GM12875 (cell line): ENCODE results near the gene TNNT3.

Experiments used
- H3K4me3 ChIP-seq: one replicate; pipeline ENCODE4 v1.5.1; 2011; ENCODE audit warnings: low read depth, low read length, control low read depth
- TF ChIP-seq, protein P1 (sequence below): IDR thresholded peaks from 2 replicates; pipeline ENCODE4 v1.5.1; 2011; ENCODE audit warnings: low read depth, mild to moderate bottlenecking, control low read depth, inconsistent platforms, low read length, moderate library complexity, borderline replicate concordance; ENCODE audit not compliant: insufficient read depth

The TNNT3 gene

DNA sequence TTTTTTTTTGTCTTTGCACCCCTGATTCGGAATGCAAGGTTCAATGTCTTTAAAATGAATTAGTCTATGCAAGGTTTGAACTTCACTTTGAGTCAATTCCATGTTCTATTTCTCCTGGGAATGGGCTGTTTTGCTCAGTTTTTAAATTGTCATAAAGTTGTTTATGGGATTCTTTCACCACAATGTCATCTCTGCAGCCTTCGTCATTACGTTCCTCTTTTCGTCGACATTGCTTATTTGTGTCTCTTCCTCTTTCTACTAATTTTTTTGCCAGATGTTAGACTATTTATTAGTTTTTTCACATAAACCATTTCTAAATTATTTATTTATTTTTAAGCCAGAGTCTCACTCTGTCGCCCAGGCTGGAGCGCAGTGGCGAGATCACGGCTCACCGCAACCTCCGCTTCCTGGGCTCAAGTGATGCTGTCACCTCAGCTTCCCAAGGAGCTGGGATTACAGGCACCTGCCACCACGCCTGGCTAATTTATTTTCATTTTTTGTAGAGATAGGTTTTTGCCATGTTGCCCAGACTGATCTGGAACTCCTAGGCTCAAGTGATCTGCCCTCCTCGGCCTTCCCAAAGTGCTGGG, 7.1 kb upstream of the TNNT3 start:
- TF ChIP-seq, protein P1, sequence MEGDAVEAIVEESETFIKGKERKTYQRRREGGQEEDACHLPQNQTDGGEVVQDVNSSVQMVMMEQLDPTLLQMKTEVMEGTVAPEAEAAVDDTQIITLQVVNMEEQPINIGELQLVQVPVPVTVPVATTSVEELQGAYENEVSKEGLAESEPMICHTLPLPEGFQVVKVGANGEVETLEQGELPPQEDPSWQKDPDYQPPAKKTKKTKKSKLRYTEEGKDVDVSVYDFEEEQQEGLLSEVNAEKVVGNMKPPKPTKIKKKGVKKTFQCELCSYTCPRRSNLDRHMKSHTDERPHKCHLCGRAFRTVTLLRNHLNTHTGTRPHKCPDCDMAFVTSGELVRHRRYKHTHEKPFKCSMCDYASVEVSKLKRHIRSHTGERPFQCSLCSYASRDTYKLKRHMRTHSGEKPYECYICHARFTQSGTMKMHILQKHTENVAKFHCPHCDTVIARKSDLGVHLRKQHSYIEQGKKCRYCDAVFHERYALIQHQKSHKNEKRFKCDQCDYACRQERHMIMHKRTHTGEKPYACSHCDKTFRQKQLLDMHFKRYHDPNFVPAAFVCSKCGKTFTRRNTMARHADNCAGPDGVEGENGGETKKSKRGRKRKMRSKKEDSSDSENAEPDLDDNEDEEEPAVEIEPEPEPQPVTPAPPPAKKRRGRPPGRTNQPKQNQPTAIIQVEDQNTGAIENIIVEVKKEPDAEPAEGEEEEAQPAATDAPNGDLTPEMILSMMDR: no peak
- no peak overlapping the region for H3K4me3 ChIP-seq

DNA sequence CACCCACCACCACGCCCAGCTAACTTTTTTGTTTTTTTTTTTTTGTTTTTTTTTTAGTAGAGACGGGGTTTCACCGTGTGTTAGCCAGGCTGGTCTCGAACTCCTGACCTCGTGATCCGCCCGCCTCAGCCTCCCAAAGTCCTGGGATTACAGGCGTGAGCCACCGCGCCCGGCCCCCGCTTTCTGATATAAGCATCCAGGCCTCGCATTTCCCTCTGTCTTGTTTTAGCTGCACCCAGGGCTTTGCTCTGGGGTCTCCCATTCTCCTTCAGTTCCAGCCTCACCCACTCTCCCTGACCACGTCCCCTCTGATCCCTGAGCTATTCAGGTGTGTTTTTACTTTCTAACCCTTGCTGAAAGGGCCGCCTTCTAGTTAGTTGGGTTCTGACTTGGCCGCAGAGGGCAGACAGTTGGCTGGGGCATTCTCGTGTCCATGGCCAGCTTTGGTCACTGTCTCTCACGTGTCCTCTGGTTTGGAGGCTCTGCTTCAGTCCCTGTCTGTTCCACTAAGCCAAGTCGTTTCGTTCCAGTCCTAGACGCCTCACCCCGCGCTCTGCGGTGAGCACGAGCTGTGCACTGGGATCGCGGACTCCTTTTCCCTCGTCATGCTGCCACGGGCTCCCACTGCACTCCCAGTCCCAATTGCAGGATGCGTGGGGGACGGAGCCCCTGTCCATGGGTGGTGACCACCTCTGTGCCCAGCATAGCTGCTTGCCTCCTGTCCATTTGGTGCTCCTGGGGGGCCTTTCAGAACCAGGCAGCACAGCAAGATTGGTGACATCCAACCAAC, 6.0 kb upstream of the TNNT3 start:
- TF ChIP-seq, protein P1: no peak

DNA sequence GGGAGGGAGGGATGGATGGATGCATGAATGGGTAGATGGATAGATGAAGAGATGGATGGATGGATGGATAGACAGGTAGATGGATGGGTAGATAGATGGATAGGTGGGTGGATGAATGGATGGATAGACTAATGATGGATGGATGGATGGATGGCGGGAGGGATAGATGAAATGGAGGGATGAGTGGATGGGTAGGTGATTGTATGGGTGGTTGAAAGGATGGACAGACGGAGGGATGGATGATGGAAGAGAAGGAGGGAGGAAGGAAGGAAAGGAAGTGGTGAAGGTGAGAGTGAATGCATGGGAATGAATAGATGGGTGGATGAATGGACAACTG, 3.7 kb upstream of the TNNT3 start:
- no peak overlapping the region for H3K4me3 ChIP-seq
- TF ChIP-seq, protein P1: no peak

More for the DNA sequence above, 6.0 kb upstream of the TNNT3 start:
- H3K4me3 ChIP-seq: no peak overlapping the region

DNA sequence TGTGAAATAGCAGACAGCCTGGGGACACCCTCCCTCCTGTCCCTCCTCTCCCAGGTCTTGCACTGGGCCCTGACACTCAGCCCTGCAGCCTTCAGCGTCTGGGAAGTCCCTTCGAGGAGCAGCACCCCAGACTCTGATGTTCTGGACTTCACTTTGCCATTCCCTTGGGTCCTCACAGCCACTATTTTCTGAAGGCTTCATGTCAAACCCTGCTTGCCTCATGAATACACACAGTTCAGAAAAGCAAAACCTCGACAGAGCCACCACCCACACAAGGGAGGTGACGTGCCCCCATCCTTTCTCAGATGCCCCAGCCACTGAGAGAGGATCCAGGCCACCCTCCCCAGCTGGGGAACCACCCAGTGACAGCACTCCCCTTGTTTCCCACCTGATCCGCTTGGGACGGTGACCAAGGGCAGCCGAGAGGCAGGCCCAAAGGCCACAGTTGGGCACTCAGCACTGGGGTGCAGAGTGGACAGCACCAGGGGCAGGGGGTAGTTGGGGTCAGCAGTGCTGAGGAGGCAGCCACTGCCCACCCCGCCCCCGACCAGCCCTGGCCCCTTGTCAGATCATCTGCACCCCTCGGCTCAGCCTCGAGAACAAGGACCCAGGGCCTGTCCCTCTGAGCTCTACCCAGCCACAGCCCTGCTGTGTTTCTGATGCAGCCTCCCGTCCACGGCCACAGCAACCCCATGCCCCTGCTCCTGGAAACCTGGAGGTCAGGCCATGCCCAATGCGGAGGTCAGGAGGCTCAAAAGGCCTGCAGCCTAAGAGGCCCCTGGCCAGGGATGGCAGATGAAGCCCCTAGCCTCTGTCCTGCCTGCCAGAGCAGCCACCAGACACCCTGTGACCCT, 3.1 kb upstream of the TNNT3 start:
- TF ChIP-seq, protein P1: no peak
- H3K4me3 ChIP-seq: no peak overlapping the region

DNA sequence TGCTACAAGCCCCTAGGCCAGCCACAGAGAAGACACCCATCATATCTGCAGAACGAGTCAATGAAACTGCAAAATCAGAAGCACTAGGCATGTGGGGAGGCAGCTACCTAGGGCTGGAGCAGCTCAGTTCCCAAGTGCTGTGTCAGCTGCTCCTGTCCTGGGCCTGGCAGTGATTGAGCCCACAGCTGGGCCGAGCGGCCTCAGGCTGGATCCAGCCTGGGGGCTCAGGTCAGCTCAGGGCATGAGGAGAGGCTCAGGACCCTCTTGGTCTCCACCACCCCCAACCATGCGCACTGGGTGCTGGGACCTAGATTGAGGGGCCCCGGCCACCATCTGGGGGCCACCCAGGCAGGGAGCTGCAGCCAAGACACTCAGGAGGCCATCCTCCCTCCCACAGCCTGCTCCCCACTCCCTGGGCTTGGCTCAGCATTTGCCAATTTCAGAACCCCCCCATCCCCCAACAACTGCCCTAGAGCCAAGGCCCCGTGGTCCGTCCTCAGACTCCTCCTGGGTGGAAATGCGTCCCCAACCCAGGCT, 2.4 kb upstream of the TNNT3 start:
- no peak overlapping the region for H3K4me3 ChIP-seq
- TF ChIP-seq, protein P1: no peak

DNA sequence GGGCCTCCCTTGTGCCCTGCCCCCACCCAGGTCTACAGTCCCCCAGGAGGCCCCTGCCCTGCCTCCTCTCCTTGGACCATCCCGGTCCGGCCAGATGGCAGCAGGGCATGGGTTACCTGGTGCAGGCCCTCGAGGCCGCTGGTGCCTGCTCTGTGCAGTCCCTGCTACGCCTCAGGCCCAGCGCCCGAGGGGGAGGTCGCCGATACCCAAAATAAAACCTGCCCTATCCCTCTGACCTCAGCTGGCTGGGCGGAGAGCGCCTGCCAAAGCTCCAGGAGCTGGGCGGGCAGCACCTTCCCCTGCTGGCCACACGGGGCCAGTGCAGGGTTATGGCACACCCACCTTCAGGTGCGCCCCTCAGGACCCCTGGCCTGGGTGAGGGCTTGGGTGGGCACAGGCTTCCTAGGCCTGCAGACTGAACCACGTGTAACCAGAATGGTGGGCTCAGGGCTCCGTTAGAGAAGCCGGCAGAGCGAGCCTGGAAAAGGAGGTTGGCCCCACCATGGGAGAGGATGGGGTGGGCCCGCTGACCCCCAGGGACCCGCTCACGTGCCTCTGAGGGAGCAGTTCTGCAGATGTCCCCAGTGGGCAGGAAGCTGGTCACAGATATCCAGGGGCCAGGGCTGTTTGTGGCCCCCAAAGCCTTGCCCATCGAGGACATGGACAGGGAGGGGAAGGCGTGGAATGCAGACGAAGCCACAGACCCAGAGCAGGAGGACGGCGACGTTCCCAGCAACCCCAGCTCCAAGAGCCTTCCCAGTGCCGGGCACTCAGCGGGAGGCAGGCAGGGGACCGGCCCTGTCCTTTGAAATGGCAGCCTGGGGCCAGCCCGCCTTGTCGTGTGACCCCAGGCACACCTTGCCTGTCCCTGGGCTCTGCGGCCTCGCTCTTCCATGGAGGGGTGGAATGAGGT, 1.7 kb upstream of the TNNT3 start:
- TF ChIP-seq, protein P1: peak; percentile 64

More for the DNA sequence above, 1.7 kb upstream of the TNNT3 start:
- no peak overlapping the region for H3K4me3 ChIP-seq
